KMS-11 (cell line): ENCODE results near the gene ZNF778.

ENCODE experiments used
- H2AFZ ChIP-seq: fragments of 200-600 bp; sonication (generic); 2 replicates; pipeline ENCODE4 v1.6.1; 2016; ENCODE audit warnings: antibody characterized with exemption, mixed run types, low read depth
- H3K27ac ChIP-seq: fragments of 200-600 bp; sonication (generic); 2 replicates; pipeline ENCODE4 v1.6.1; 2016; ENCODE audit warnings: mild to moderate bottlenecking, mixed run types
- H3K27me3 ChIP-seq: fragments of 200-600 bp; sonication (generic); 2 replicates; pipeline ENCODE4 v1.6.1; 2017; ENCODE audit warnings: mild to moderate bottlenecking, low read depth, mixed run types, moderate library complexity; ENCODE audit not compliant: insufficient read depth
- H3K36me3 ChIP-seq: fragments of 200-600 bp; sonication (generic); 2 replicates; pipeline ENCODE4 v1.6.1; 2017; ENCODE audit warnings: mild to moderate bottlenecking, mixed run types; ENCODE audit not compliant: insufficient read depth
- H3K4me1 ChIP-seq: fragments of 200-600 bp; sonication (generic); 2 replicates; pipeline ENCODE4 v1.6.1; 2016; ENCODE audit warnings: mild to moderate bottlenecking, low read depth, mixed run types; ENCODE audit not compliant: poor library complexity, severe bottlenecking
- H3K4me2 ChIP-seq: fragments of 200-600 bp; sonication (generic); 2 replicates; pipeline ENCODE4 v1.7.0; 2016; ENCODE audit warnings: mild to moderate bottlenecking, mixed run types
- H3K4me3 ChIP-seq: fragments of 200-600 bp; sonication (generic); IDR thresholded peaks from 2 replicates; pipeline ENCODE4 v1.6.1; 2017; ENCODE audit warnings: low read depth, low read length, mixed read lengths; ENCODE audit not compliant: insufficient read depth
- H3K79me2 ChIP-seq: fragments of 200-600 bp; sonication (generic); 2 replicates; pipeline ENCODE4 v1.6.1; 2016; ENCODE audit warnings: low read depth, mixed run types; ENCODE audit not compliant: insufficient read depth
- H3K9ac ChIP-seq: fragments of 200-600 bp; sonication (generic); 2 replicates; pipeline ENCODE4 v1.6.1; 2016; ENCODE audit warnings: mild to moderate bottlenecking, mixed run types
- H4K20me1 ChIP-seq: fragments of 200-600 bp; sonication (generic); 2 replicates; pipeline ENCODE4 v1.6.1; 2016; ENCODE audit warnings: mild to moderate bottlenecking, mixed run types; ENCODE audit not compliant: insufficient read depth
- CTCF ChIP-seq: fragments of 200-600 bp; sonication (generic); conservative IDR thresholded peaks from 2 replicates; pipeline ENCODE4 v1.6.1; 2017; ENCODE audit warnings: low read depth, mild to moderate bottlenecking, antibody characterized with exemption, low read length, moderate library complexity, mixed read lengths

Gene ZNF778

DNA sequence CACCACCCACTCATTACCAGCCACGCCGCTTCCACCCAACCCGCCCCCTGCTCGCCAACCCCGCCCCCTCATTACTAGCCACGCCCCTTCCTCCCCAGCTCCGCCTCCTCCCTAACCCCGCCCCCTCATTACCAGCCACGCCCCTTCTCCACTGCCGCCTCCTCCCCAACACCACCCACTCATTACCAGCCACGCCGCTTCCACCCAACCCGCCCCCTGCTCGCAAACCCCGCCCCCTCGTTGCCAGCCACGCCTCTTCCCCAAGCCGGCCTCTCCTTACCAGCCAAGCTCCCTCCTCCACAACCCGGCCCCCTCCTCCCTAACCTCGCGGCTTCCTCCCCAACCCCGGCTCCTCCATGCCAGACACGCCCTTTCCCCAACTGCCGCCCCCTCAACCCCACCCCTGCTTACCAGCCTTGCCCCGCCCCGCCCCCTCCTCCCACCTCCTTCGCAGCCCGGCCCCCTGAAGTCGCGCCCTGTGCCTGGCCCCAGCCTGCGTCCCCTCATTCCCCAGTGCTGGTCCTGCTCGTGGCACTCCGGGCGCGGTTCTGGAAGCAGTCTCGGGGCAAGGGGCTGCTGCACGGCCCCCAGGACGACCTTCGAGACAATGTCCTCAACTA, 24.4 kb upstream of the ZNF778 start:
- Histone ChIP-seq H3K9ac (no peak overlapping the region), H2AFZ (no peak overlapping the region), H3K4me3 (no peak overlapping the region)

GRCh38 chr16:89193576-89194293, 23.8 kb upstream of the ZNF778 start:
- H2AFZ ChIP-seq, result no peak overlapping the region
- no peaks in the 10 kb centered on the region for H3K4me1 ChIP-seq
- H3K4me2 ChIP-seq, result no peak overlapping the region
- no peak for TF ChIP-seq CTCF
- no peak overlapping the region for H3K27ac ChIP-seq
- H3K36me3 ChIP-seq, result no peaks in the 10 kb centered on the region
- no peak overlapping the region for H3K4me3 ChIP-seq
- peaks cover 13% of the 10 kb centered on the region for H3K27me3 ChIP-seq
- no peak overlapping the region for H3K9ac ChIP-seq
- H3K79me2 ChIP-seq, result no peaks in the 10 kb centered on the region
- no peaks in the 10 kb centered on the region for H4K20me1 ChIP-seq

More for the DNA sequence above, 24.4 kb upstream of the ZNF778 start:
- Histone ChIP-seq H3K36me3 (no peaks in the 10 kb centered on the region), H3K27ac (no peak overlapping the region), H3K4me1 (no peaks in the 10 kb centered on the region), H4K20me1 (no peaks in the 10 kb centered on the region), H3K4me2 (no peak overlapping the region), H3K27me3 (peaks cover 8% of the 10 kb centered on the region), H3K79me2 (no peaks in the 10 kb centered on the region)
- no peak for TF ChIP-seq CTCF

- Histone ChIP-seq H4K20me1 (no peaks in the 10 kb centered on the region), H3K4me3 (no peak overlapping the region), H3K4me1 (no peaks in the 10 kb centered on the region), H3K27me3 (peaks cover 22% of the 10 kb centered on the region), H3K9ac (no peak overlapping the region), H3K36me3 (no peaks in the 10 kb centered on the region), H3K4me2 (no peak overlapping the region), H3K79me2 (no peaks in the 10 kb centered on the region), H3K27ac (no peak overlapping the region), H2AFZ (no peak overlapping the region)
- no peak for TF ChIP-seq CTCF
These were observed 22.9 kb upstream of the ZNF778 start for GRCh38 chr16:89194340-89195311.

GRCh38 chr16:89195521-89196171, 21.9 kb upstream of the ZNF778 start:
- Histone ChIP-seq H3K27me3 (peaks cover 28% of the 10 kb centered on the region), H3K4me2 (no peak overlapping the region), H3K27ac (no peak overlapping the region), H4K20me1 (no peaks in the 10 kb centered on the region), H2AFZ (no peak overlapping the region), H3K79me2 (no peaks in the 10 kb centered on the region), H3K9ac (no peak overlapping the region), H3K4me1 (no peaks in the 10 kb centered on the region), H3K4me3 (no peak overlapping the region), H3K36me3 (no peaks in the 10 kb centered on the region)
- no peak for TF ChIP-seq CTCF
